ENCODE results near the gene LRRC10. TPM values are rescaled to one million over a fixed set of nuclear protein-coding genes. Genes with fewer than 3 reads are reported as not detected.
A peak's percentile ranks its signal among the peaks of the same experiment; 100 is the strongest.

Gene LRRC10
- total and polyA plus RNA-seq, 9 donors = 0.09 to 0.10 TPM; not detected in 7

DNA sequence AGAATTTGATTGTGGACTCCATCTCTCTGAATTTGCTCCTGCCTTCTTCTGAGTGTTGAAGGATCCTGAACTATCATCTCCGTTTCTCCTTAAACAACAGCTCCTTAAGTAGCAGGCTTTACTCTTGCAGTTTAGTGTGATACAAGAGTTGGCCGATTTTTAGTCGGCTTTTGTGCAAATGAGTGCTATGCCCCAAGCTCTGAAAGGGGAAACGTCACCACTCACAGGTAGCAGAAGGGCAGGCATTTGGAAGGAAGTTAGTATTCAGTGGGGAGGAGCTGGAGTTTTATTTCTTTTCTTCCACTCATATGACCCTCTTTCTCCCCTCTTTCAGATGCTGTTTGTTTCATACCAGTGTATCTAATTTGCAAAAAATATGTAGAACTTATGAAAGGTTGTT, 36.5 kb upstream of the LRRC10 start:
- Histone ChIP-seq H3K9me3 (replicated peaks; ENCODE audit: control insufficient read depth, low read depth, low read length) (no peaks in the 10 kb centered on the region), H3K4me3 (ENCODE audit: low read length) (no peak overlapping the region), H3K36me3 (ENCODE audit: control insufficient read depth, insufficient read depth, low read length) (no peaks in the 10 kb centered on the region), H3K27me3 (ENCODE audit: control insufficient read depth, insufficient read depth, low read length) (no peaks in the 10 kb centered on the region), H3K27ac (ENCODE audit: low read length) (no peak overlapping the region), H3K4me1 (ENCODE audit: control insufficient read depth, insufficient read depth, low read length) (no peaks in the 10 kb centered on the region)
- no CpG with 5 or more reads among the region's 4 CpGs for WGBS (ENCODE audit: insufficient coverage)
- no peak for DNase-seq

DNA sequence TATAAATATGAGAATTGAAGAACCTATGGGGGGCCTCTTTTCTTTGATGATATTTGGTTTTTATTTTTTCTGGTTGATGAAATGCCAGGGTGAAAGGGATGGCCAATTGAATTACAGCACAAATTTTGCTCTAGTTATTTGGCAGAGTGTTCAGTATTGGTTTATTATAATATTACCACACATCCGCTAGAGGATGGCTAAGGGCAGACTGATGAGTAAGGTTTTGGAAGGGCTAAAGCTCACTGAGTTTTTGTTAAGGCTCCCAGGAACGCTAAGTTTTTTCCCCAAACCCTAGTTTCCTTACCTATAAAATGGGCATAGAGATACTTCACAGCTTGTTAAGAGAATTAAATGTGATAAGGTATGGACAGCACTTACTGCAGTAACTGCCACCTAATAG, 34.3 kb upstream of the LRRC10 start:
- WGBS (ENCODE audit: insufficient coverage) = no CpG with 5 or more reads among the region's 2 CpGs
- no peak for DNase-seq
- no peaks in the 10 kb centered on the region for H3K27me3 ChIP-seq (ENCODE audit: control insufficient read depth, insufficient read depth, low read length)
- no peaks in the 10 kb centered on the region for H3K4me1 ChIP-seq (ENCODE audit: control insufficient read depth, insufficient read depth, low read length)
- no peaks in the 10 kb centered on the region for H3K9me3 ChIP-seq (replicated peaks; ENCODE audit: control insufficient read depth, low read depth, low read length)
- H3K27ac ChIP-seq (ENCODE audit: low read length) = no peak overlapping the region
- no peaks in the 10 kb centered on the region for H3K36me3 ChIP-seq (ENCODE audit: control insufficient read depth, insufficient read depth, low read length)
- no peak overlapping the region for H3K4me3 ChIP-seq (ENCODE audit: low read length)

DNA sequence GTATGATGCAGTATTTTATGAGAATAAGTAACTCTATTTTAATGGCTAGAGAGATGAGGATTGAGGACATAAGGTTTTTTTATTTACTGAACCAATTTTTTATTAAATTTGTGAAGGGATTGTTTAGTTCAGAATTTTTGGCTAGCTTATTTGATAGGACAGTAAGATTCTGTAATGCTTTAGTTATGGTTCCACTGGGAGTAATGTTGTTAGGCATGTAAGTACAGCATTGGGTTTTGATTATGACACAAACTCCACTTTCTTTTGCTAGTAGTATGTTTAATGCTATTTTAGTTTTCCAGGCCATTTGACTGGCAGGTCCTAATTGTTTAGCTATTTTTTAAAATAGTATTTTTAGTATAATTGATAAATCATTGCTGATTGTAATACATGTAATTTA, 33.8 kb upstream of the LRRC10 start:
- no peak overlapping the region for H3K27ac ChIP-seq (ENCODE audit: low read length)
- no peaks in the 10 kb centered on the region for H3K9me3 ChIP-seq (replicated peaks; ENCODE audit: control insufficient read depth, low read depth, low read length)
- H3K36me3 ChIP-seq (ENCODE audit: control insufficient read depth, insufficient read depth, low read length) = no peaks in the 10 kb centered on the region
- no peaks in the 10 kb centered on the region for H3K4me1 ChIP-seq (ENCODE audit: control insufficient read depth, insufficient read depth, low read length)
- H3K4me3 ChIP-seq (ENCODE audit: low read length) = no peak overlapping the region
- no peaks in the 10 kb centered on the region for H3K27me3 ChIP-seq (ENCODE audit: control insufficient read depth, insufficient read depth, low read length)
- DNase-seq = peak; percentile 61

DNA sequence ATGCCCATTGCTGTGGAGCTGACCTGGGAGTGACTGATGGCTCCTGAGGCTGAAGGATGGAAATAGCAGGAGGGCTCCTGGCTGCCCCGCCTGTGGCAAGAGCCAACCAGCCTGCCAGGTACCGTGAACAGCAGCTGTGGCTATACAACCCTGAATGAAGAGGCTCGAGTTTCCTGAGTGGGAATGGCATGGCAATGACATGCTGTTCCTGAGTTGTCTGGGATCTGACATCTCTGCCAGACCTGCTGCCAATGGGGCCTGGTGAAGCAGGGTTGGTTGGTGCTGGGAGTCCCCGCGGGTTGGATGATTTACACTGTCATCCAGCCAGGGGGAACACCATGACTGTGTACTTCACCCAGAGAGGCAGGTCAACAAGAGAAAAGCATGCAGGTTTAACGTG, 31.8 kb upstream of the LRRC10 start:
- H3K36me3 ChIP-seq (ENCODE audit: control insufficient read depth, insufficient read depth, low read length) = no peaks in the 10 kb centered on the region
- no peak overlapping the region for H3K4me3 ChIP-seq (ENCODE audit: low read length)
- WGBS (ENCODE audit: insufficient coverage) = 67% methylated on average over 5 of the region's 6 CpGs
- H3K27me3 ChIP-seq (ENCODE audit: control insufficient read depth, insufficient read depth, low read length) = no peaks in the 10 kb centered on the region
- DNase-seq = peak; percentile 16
- H3K27ac ChIP-seq (ENCODE audit: low read length) = no peak overlapping the region
- no peaks in the 10 kb centered on the region for H3K4me1 ChIP-seq (ENCODE audit: control insufficient read depth, insufficient read depth, low read length)
- H3K9me3 ChIP-seq (replicated peaks; ENCODE audit: control insufficient read depth, low read depth, low read length) = no peaks in the 10 kb centered on the region

DNA sequence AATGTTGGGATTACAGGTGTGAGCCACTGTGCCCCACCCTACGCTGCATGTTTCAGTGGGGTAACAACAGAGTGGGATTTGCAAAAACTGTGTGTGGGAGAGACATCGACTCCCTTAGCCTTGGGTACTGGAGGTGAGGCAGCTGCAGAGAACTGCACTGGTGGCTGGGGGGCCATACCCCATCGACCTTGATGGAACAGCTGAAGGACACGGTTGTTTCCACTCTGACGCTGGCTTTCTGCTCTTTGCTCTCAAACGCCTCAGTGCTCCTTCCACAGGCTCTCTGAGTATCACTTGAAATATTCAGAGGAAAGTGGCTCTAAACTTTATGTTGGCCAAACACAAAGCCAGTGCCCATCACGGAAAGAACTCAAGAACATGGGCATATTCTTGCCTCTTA, 30.8 kb upstream of the LRRC10 start:
- Histone ChIP-seq H3K9me3 (replicated peaks; ENCODE audit: control insufficient read depth, low read depth, low read length) (no peaks in the 10 kb centered on the region), H3K4me3 (ENCODE audit: low read length) (no peak overlapping the region), H3K4me1 (ENCODE audit: control insufficient read depth, insufficient read depth, low read length) (no peaks in the 10 kb centered on the region), H3K27me3 (ENCODE audit: control insufficient read depth, insufficient read depth, low read length) (no peaks in the 10 kb centered on the region), H3K36me3 (ENCODE audit: control insufficient read depth, insufficient read depth, low read length) (no peaks in the 10 kb centered on the region), H3K27ac (ENCODE audit: low read length) (no peak overlapping the region)
- DNase-seq = no peak
- 91% methylated on average over 6 of the region's 7 CpGs for WGBS (ENCODE audit: insufficient coverage)

DNA sequence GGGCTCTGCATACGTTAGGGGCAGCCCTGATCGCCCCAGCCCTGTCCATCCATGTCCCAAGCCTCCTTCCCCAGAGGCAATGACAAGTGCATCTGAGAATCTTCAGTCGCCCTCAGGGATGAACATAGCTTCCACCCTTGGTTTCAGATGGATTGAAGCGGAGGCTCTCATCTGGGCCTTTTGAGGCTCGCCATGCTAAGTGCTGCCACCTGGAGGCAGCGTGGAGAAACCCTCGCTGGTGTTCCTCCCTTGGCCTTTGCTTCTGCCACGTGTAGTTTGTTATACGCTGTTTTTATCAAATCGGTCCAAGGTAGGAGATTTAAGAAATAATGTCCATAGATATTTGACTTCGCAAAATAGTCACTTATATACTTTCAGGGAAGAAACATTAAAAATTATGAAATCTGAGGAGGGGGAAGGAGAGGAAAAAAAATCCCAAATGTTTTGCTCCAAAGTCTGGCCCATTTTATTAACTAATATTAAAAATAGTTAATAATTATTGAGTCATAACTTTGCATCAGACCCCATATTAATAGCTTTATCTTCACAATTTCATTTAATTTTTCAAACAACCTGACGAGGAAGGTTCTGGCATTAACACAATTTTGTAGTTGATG, 28.8 kb upstream of the LRRC10 start:
- DNase-seq = peak; percentile 54
- no peaks in the 10 kb centered on the region for H3K4me1 ChIP-seq (ENCODE audit: control insufficient read depth, insufficient read depth, low read length)
- no peaks in the 10 kb centered on the region for H3K27me3 ChIP-seq (ENCODE audit: control insufficient read depth, insufficient read depth, low read length)
- WGBS (ENCODE audit: insufficient coverage) = 26% methylated on average over 5 of the region's 12 CpGs
- H3K27ac ChIP-seq (ENCODE audit: low read length) = no peak overlapping the region
- no peaks in the 10 kb centered on the region for H3K36me3 ChIP-seq (ENCODE audit: control insufficient read depth, insufficient read depth, low read length)
- no peak overlapping the region for H3K4me3 ChIP-seq (ENCODE audit: low read length)
- H3K9me3 ChIP-seq (replicated peaks; ENCODE audit: control insufficient read depth, low read depth, low read length) = no peaks in the 10 kb centered on the region

DNA sequence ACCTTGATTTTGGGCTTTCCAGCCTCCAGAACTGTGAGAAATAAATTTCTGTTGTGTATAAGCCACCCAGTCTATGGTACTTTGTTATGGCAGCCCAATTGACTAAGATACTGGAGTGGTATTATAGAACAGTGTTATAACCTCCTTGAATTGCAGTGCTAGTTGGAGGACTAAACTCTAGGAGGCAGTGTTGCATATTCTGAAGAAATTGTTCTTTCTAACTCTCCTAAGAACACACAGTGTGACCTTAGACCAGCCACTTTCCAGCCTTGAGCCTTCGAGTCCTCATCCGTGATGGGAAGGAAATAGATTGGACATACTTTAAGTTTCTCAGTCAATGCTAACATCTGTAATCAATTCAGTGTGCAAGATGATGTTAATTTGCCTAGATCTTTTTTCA, 22.4 kb upstream of the LRRC10 start:
- Histone ChIP-seq H3K36me3 (ENCODE audit: control insufficient read depth, insufficient read depth, low read length) (no peaks in the 10 kb centered on the region), H3K4me3 (ENCODE audit: low read length) (no peak overlapping the region), H3K9me3 (replicated peaks; ENCODE audit: control insufficient read depth, low read depth, low read length) (no peaks in the 10 kb centered on the region), H3K27ac (ENCODE audit: low read length) (no peak overlapping the region), H3K4me1 (ENCODE audit: control insufficient read depth, insufficient read depth, low read length) (no peaks in the 10 kb centered on the region), H3K27me3 (ENCODE audit: control insufficient read depth, insufficient read depth, low read length) (no peaks in the 10 kb centered on the region)
- no CpG with 5 or more reads among the region's 2 CpGs for WGBS (ENCODE audit: insufficient coverage)
- DNase-seq = no peak

DNA sequence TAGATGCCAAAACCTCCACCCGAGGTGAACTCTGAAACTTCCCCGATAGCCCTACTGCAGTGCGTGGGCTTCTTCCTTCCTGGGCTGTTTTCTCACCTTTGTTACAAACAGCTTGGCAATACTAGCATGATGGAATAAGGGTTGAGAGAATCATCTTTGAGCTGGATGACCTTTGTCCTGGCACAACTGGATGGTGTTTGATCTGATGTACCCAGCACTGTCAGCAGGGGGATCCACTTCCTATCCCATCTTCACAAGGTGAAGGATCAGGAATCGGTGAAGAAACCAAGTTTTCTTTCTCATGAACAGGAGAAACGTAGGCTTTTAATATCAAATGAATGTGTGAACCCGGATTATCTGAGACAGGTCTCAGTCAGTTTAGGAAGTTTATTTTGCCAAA, 19.5 kb upstream of the LRRC10 start:
- Histone ChIP-seq H3K4me3 (ENCODE audit: low read length) (no peak overlapping the region), H3K4me1 (ENCODE audit: control insufficient read depth, insufficient read depth, low read length) (no peaks in the 10 kb centered on the region), H3K9me3 (replicated peaks; ENCODE audit: control insufficient read depth, low read depth, low read length) (no peaks in the 10 kb centered on the region), H3K36me3 (ENCODE audit: control insufficient read depth, insufficient read depth, low read length) (no peaks in the 10 kb centered on the region), H3K27me3 (ENCODE audit: control insufficient read depth, insufficient read depth, low read length) (no peaks in the 10 kb centered on the region), H3K27ac (ENCODE audit: low read length) (no peak overlapping the region)
- DNase-seq = no peak
- no CpG with 5 or more reads among the region's 6 CpGs for WGBS (ENCODE audit: insufficient coverage)

DNA sequence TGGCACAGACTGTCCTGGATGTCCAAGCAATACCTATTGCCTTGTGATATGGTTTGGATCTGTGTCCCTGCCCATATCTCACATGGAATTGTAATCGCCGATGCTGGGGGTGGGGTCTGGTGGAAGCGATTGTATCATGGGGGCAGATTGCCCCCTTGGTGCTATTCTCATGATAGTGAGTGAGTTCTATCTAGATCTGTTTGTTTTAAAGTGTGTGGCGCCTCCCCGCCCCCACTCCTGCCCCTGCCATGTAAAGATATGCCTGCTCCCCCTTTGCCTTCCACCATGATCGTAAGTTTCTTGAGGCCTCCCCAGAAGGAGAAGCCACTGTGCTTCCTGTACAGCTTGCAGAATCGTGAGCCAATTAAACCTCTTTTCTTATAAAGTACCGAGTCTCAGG, 16.8 kb upstream of the LRRC10 start:
- no peak overlapping the region for H3K4me3 ChIP-seq (ENCODE audit: low read length)
- no peaks in the 10 kb centered on the region for H3K9me3 ChIP-seq (replicated peaks; ENCODE audit: control insufficient read depth, low read depth, low read length)
- no CpG with 5 or more reads among the region's 8 CpGs for WGBS (ENCODE audit: insufficient coverage)
- no peaks in the 10 kb centered on the region for H3K36me3 ChIP-seq (ENCODE audit: control insufficient read depth, insufficient read depth, low read length)
- no peaks in the 10 kb centered on the region for H3K4me1 ChIP-seq (ENCODE audit: control insufficient read depth, insufficient read depth, low read length)
- H3K27ac ChIP-seq (ENCODE audit: low read length) = no peak overlapping the region
- no peaks in the 10 kb centered on the region for H3K27me3 ChIP-seq (ENCODE audit: control insufficient read depth, insufficient read depth, low read length)
- no peak for DNase-seq

DNA sequence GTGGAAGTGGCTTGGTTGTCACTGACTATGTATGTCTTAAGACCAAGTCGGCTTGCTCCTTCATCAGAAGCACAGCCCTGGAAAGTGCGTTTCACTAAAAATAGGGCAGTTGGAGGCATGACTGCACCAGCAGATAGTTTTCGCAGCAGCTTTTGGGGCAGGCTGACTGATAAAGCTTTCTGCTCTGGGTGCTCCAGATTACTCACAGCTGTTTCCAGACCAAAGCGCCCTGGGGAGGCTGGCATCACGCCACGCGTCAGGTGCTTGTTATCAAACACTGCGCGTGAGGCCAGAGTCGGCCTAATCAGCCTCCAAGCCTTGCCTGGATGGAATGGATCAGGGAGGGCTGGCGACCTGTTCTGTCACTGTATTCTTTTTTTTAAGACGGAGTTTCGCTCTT, 13.3 kb upstream of the LRRC10 start:
- no peaks in the 10 kb centered on the region for H3K4me1 ChIP-seq (ENCODE audit: control insufficient read depth, insufficient read depth, low read length)
- 95% methylated on average over 8 of the region's 13 CpGs for WGBS (ENCODE audit: insufficient coverage)
- H3K9me3 ChIP-seq (replicated peaks; ENCODE audit: control insufficient read depth, low read depth, low read length) = no peaks in the 10 kb centered on the region
- peak; percentile 11 for DNase-seq
- H3K36me3 ChIP-seq (ENCODE audit: control insufficient read depth, insufficient read depth, low read length) = no peaks in the 10 kb centered on the region
- no peaks in the 10 kb centered on the region for H3K27me3 ChIP-seq (ENCODE audit: control insufficient read depth, insufficient read depth, low read length)
- no peak overlapping the region for H3K27ac ChIP-seq (ENCODE audit: low read length)
- H3K4me3 ChIP-seq (ENCODE audit: low read length) = no peak overlapping the region

DNA sequence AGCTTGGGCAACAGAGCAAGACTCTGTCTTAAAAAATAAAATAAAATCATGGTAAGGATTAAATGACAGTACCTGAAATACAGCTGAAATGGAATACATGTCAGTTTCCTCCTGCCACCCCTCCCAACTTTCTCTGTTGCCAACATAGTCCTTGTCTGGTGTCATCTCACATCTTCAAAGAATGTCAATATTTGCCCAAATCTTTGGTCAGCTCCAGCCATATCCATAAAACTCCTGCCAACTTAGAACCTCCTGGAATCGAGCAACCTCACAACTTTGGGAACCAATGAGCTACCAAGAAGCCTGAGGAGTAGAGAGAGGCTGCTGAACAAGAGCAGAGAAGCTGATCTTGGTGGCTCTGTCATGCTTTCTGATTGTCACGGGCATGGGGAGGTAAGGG, 10.8 kb upstream of the LRRC10 start:
- no peak for DNase-seq
- 100% methylated on average over 1 of the region's 2 CpGs for WGBS (ENCODE audit: insufficient coverage)
- no peaks in the 10 kb centered on the region for H3K9me3 ChIP-seq (replicated peaks; ENCODE audit: control insufficient read depth, low read depth, low read length)
- no peaks in the 10 kb centered on the region for H3K27me3 ChIP-seq (ENCODE audit: control insufficient read depth, insufficient read depth, low read length)
- no peak overlapping the region for H3K27ac ChIP-seq (ENCODE audit: low read length)
- H3K4me1 ChIP-seq (ENCODE audit: control insufficient read depth, insufficient read depth, low read length) = no peaks in the 10 kb centered on the region
- no peak overlapping the region for H3K4me3 ChIP-seq (ENCODE audit: low read length)
- H3K36me3 ChIP-seq (ENCODE audit: control insufficient read depth, insufficient read depth, low read length) = no peaks in the 10 kb centered on the region
